ENCODE results near the gene MAGEB1. TPM values are rescaled to one million over a fixed set of nuclear protein-coding genes. Genes with fewer than 3 reads are reported as not detected.

MAGEB1 gene
- total RNA-seq, 2 experiments from 2014 or later = not detected

GRCh38 chrX:30283456-30284200 lies 36.7 kb downstream of the MAGEB1 start:
- Histone ChIP-seq H3K4me1 (ENCODE audit: insufficient read depth, low read length, poor library complexity, severe bottlenecking) (no peaks in the 10 kb centered on the region), H3K9me2 (ENCODE audit: insufficient read depth, low read length) (no peaks in the 10 kb centered on the region), H2AFZ (ENCODE audit: low read length) (no peak overlapping the region), H3K79me2 (ENCODE audit: insufficient read depth, low read depth, low read length) (no peaks in the 10 kb centered on the region), H3K27ac (ENCODE audit: low read depth, low read length, poor library complexity, severe bottlenecking) (no peak overlapping the region), H3K4me3 (ENCODE audit: low read depth, low read length, poor library complexity, severe bottlenecking) (no peak overlapping the region), H3K36me3 (ENCODE audit: insufficient read depth, low read length) (no peaks in the 10 kb centered on the region), H3K9me3 (ENCODE audit: low read length) (no peaks in the 10 kb centered on the region), H4K20me1 (ENCODE audit: insufficient read depth, low read length) (no peaks in the 10 kb centered on the region), H3K4me2 (ENCODE audit: low read length) (no peak overlapping the region)
- BruUV-seq (replicated peaks) = no TSS peak
- intact Hi-C loops (cut with micrococcal nuclease; ENCODE audit: unreplicated experiment) = no loop called here
- ChIA-PET POLR2A (interaction anchor here (0.5 kb wide), 1 partner anchor 254 kb away, joined by 4 read pairs; no protein-coding TSS in a partner anchor), CTCF (ENCODE audit: unreplicated experiment) (no interaction called here)
- no peak for DNase-seq (ENCODE audit: low spot score)
- TF ChIP-seq CTCF (conservative IDR thresholded peaks at IDR 0.05; ENCODE audit: low read length) (no peak), EZH2phosphoT487 (IDR thresholded peaks at IDR 0.05; ENCODE audit: borderline replicate concordance, low read depth, low read length) (no peak)

- Histone ChIP-seq H3K27ac (ENCODE audit: low read depth, low read length, poor library complexity, severe bottlenecking) (no peak overlapping the region), H3K4me3 (ENCODE audit: low read depth, low read length, poor library complexity, severe bottlenecking) (no peak overlapping the region), H3K79me2 (ENCODE audit: insufficient read depth, low read depth, low read length) (no peaks in the 10 kb centered on the region), H4K20me1 (ENCODE audit: insufficient read depth, low read length) (no peaks in the 10 kb centered on the region), H3K36me3 (ENCODE audit: insufficient read depth, low read length) (no peaks in the 10 kb centered on the region), H3K9me3 (ENCODE audit: low read length) (no peaks in the 10 kb centered on the region), H3K4me2 (ENCODE audit: low read length) (no peak overlapping the region), H3K4me1 (ENCODE audit: insufficient read depth, low read length, poor library complexity, severe bottlenecking) (no peaks in the 10 kb centered on the region), H2AFZ (ENCODE audit: low read length) (no peak overlapping the region), H3K9me2 (ENCODE audit: insufficient read depth, low read length) (no peaks in the 10 kb centered on the region)
- POLR2A ChIA-PET = interaction anchor here (0.7 kb wide), 1 partner anchor 361 kb away, joined by 4 read pairs; no protein-coding TSS in a partner anchor
- intact Hi-C loops (cut with micrococcal nuclease; ENCODE audit: unreplicated experiment) = no loop called here
- no TSS peak for BruUV-seq (replicated peaks)
- no peak for DNase-seq (ENCODE audit: low spot score)
- no peak for TF ChIP-seq EZH2phosphoT487 (IDR thresholded peaks at IDR 0.05; ENCODE audit: borderline replicate concordance, low read depth, low read length)
- no peak for TF ChIP-seq CTCF (conservative IDR thresholded peaks at IDR 0.05; ENCODE audit: low read length)
- CTCF ChIA-PET (ENCODE audit: unreplicated experiment) = no interaction called here
Observed at GRCh38 chrX:30296408-30297254, 49.7 kb downstream of the MAGEB1 start.

Measured in OCI-LY7 (cell line).